IMR-90 (cell line): ENCODE measurements around the gene GAS2L3.

Experiments
- BHLHE40 ChIP-seq: fragments of 150-350 bp; IDR thresholded peaks from 2 replicates; pipeline ENCODE4 v1.6.1; 2016; ENCODE audit warnings: mild to moderate bottlenecking, low read depth, low read length
- CEBPB ChIP-seq: IDR thresholded peaks from 2 replicates; pipeline ENCODE4 v1.6.1; 2012; ENCODE audit warnings: low read depth, low read length, improper control_type of control experiment
- CTCF ChIP-seq: conservative IDR thresholded peaks from 2 replicates; pipeline ENCODE4 v1.5.1; 2012; ENCODE audit warnings: mild to moderate bottlenecking, low read depth, low read length, improper control_type of control experiment
- MAZ ChIP-seq: IDR thresholded peaks from 2 replicates; pipeline ENCODE4 v1.6.1; 2012; ENCODE audit warnings: low read depth, mild to moderate bottlenecking, low read length, improper control_type of control experiment, moderate library complexity, borderline replicate concordance
- NFE2L2 ChIP-seq: fragments of 150-350 bp; IDR thresholded peaks from 2 replicates; pipeline ENCODE4 v1.6.1; 2016; ENCODE audit warnings: low read depth, mild to moderate bottlenecking, low read length
- POLR2A ChIP-seq: IDR thresholded peaks from 2 replicates; pipeline ENCODE4 v1.6.1; 2012; ENCODE audit warnings: mild to moderate bottlenecking, low read depth, low read length
- RAD21 ChIP-seq: IDR thresholded peaks from 2 replicates; pipeline ENCODE4 v1.6.1; 2012; ENCODE audit warnings: low read length, improper control_type of control experiment
- RFX5 ChIP-seq: IDR thresholded peaks from 2 replicates; pipeline ENCODE4 v1.8.0; 2012; ENCODE audit warnings: low read depth, mild to moderate bottlenecking, low read length, moderate library complexity
- SMC3 ChIP-seq: fragments of 150-350 bp; IDR thresholded peaks from 2 replicates; pipeline ENCODE4 v1.6.1; 2016; ENCODE audit warnings: low read depth, mild to moderate bottlenecking, antibody characterized with exemption, low read length, moderate library complexity

GRCh38 chr12:100528471-100529127 is 44.9 kb upstream of the GAS2L3 start:
- TF ChIP-seq CTCF (no peak), SMC3 (no peak), RFX5 (no peak), POLR2A (no peak), CEBPB (no peak), RAD21 (no peak), BHLHE40 (no peak), NFE2L2 (no peak), MAZ (no peak)
